WTC11 (cell line): ENCODE measurements around the gene CLDN34.

Experiments used
- ATF2 ChIP-seq: sonication (generic); formaldehyde crosslinking; IDR thresholded peaks from 2 replicates; pipeline ENCODE4 v1.8.1; 2022; ENCODE audit warnings: low read depth, missing genetic modification reagents, borderline replicate concordance
- CTCF ChIP-seq: fragments of 200-600 bp; IDR thresholded peaks from 2 replicates; pipeline ENCODE4 v1.8.0; 2022; ENCODE audit warnings: antibody characterized with exemption
- JUN ChIP-seq: sonication (generic); formaldehyde crosslinking; IDR thresholded peaks from 2 replicates; pipeline ENCODE4 v1.8.0; 2023; ENCODE audit warnings: mild to moderate bottlenecking, missing genetic modification reagents
- MYBL2 ChIP-seq: sonication (generic); formaldehyde crosslinking; IDR thresholded peaks from 2 replicates; pipeline ENCODE4 v1.8.1; 2023; ENCODE audit warnings: mild to moderate bottlenecking, moderate library complexity, missing genetic modification reagents
- TP53 ChIP-seq: sonication (generic); formaldehyde crosslinking; IDR thresholded peaks from 2 replicates; pipeline ENCODE4 v1.8.1; 2023; ENCODE audit warnings: mild to moderate bottlenecking, missing genetic modification reagents
- ZNF121 ChIP-seq: sonication (generic); formaldehyde crosslinking; IDR thresholded peaks from 2 replicates; pipeline ENCODE4 v1.8.0; 2023; ENCODE audit warnings: missing genetic modification reagents

- no peak for TF ChIP-seq ATF2 (CRISPR knock-in tag)
- TF ChIP-seq CTCF, result no peak
- no peak for TF ChIP-seq ZNF121
- TF ChIP-seq MYBL2 (CRISPR knock-in tag), result no peak
- TF ChIP-seq JUN (CRISPR knock-in tag), result no peak
- TF ChIP-seq TP53 (CRISPR knock-in tag), result no peak
These were observed 14.9 kb upstream of the CLDN34 start for GRCh38 chrX:9952300-9952699.
